Mucosa of descending colon (tissue), 3 donors: ENCODE data around the gene ETV2. TPM values are rescaled to one million over a fixed set of nuclear protein-coding genes. Genes with fewer than 3 reads are reported as not detected.

Source experiments
- ATAC-seq: fragments of 200-7000 bp; cut with Tn5 transposase; one replicate; pipeline ENCODE4 v1.9.1; 2020; ENCODE audit warnings: mild to moderate bottlenecking, moderate library complexity
- DNase-seq, 3 donors: peaks; one replicate each; pipeline ENCODE4 v3.0.0-alpha.2; 2020
- H3K36me3 ChIP-seq: fragments of 200-600 bp; one replicate; pipeline ENCODE4 v1.8.0; 2021; ENCODE audit warnings: low read depth, mild to moderate bottlenecking
- H3K4me1 ChIP-seq: fragments of 200-600 bp; one replicate; pipeline ENCODE4 v1.8.0; 2021; ENCODE audit warnings: low read depth, mild to moderate bottlenecking
- H3K4me3 ChIP-seq: fragments of 200-600 bp; one replicate; pipeline ENCODE4 v1.8.0; 2021; ENCODE audit warnings: mild to moderate bottlenecking
- H3K9me3 ChIP-seq: fragments of 200-600 bp; one replicate; pipeline ENCODE4 v1.8.0; 2021; ENCODE audit warnings: mild to moderate bottlenecking
- CTCF ChIP-seq: fragments of 200-600 bp; IDR thresholded peaks from one replicate; pipeline ENCODE4 v1.8.0; 2022; ENCODE audit warnings: antibody characterized with exemption, mild to moderate bottlenecking
- intact Hi-C, 2 donors: fragments of 100-400 bp; cut with DNase I in 1 of 2; cut with micrococcal nuclease in 1 of 2; formaldehyde crosslinking; loops; one replicate each; pipeline versions ENCODE4 v1.11.0 to v1.11.1; 2022; cut with DNase I, micrococcal nuclease
- total RNA-seq, 3 donors: library from RNA; stranded (reverse); fragmentation: NEBNext Ultra II Directional in 2 of 3; extraction: Animal tissue kit (Norgen Biotek cat#: 25700) in 2 of 3; gene quantifications; one replicate each; pipeline versions ENCODE4 v1.2.1 to v1.2.4, GENCODE V29; 2021 to 2023
- donor health status: DM: no; HTN: no; CAD: no; lungs with moderate emphysema.
- donor health status: DM: no; HTN: no; CAD: no.
- donor health status: DM: no; HTN: yes; CAD: no.

ETV2 gene
- total RNA-seq, 3 donors from 2014 or later, result 0.76 to 2.0 (median 1.1) TPM

DNA sequence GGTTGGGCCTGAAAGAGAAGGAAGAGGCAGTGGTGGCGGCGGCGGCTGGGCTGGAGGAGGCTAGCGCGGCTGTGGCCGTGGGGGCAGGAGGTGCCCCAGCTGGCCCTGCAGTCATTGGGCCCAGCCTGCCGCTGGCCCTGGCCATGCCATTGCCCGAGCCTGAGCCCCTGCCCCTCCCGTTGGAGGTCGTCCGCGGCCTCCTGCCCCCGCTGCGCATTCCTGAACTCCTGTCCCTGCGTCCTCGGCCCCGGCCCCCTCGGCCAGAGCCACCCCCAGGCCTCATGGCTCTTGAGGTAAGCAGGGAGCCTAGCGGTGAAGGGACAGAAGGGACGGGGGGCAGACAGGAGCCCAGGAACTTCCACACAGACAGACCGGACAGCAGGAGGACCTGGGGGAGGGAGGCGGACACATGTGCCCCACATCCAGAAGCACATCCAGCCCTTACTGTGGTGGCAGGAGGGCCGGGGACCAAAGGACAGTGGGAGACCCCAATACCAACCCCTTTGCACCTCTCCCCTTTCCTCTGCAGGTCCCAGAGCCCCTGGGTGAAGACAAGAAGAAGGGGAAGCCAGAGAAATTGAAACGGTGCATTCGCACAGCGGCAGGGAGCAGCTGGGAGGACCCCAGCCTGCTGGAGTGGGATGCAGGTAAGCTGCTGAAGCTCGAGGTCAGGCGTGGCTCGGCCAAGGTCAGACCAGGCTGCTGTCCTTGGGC lies 7.7 kb upstream of the ETV2 start:
- Histone ChIP-seq H3K4me3 (no peak overlapping the region), H3K9me3 (no peaks in the 10 kb centered on the region), H3K4me1 (peaks cover 9% of the 10 kb centered on the region), H3K36me3 (peaks cover 12% of the 10 kb centered on the region)
- intact Hi-C loops, result no loop called here
- DNase-seq (no peak), ATAC-seq (no peak)
- TF ChIP-seq CTCF, result no peak

GRCh38 chr19:35636651-35637050 lies 4.9 kb upstream of the ETV2 start:
- Histone ChIP-seq H3K4me3 (no peak overlapping the region), H3K4me1 (no peaks in the 10 kb centered on the region), H3K9me3 (no peaks in the 10 kb centered on the region), H3K36me3 (peaks cover 9% of the 10 kb centered on the region)
- intact Hi-C loops, result no loop called here
- ATAC-seq (no peak), DNase-seq (no peak)
- no peak for TF ChIP-seq CTCF

DNA sequence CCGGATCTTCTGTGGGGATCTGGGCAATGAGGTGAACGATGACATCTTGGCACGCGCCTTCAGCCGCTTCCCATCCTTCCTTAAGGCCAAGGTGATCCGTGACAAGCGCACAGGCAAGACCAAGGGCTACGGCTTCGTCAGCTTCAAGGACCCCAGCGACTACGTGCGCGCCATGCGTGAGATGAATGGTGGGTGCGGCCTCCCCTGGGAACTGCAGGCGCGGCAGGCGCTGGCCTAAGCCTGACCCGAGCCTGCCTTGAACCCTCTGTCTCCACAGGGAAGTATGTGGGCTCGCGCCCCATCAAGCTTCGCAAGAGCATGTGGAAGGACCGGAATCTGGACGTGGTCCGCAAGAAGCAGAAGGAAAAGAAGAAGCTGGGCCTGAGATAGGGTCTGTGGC lies 4.4 kb upstream of the ETV2 start:
- TF ChIP-seq CTCF, result no peak
- Histone ChIP-seq H3K4me3 (no peak overlapping the region), H3K36me3 (peaks cover 9% of the 10 kb centered on the region), H3K4me1 (no peaks in the 10 kb centered on the region), H3K9me3 (no peaks in the 10 kb centered on the region)
- intact Hi-C loops, result no loop called here
- ATAC-seq, result no peak
- DNase-seq, result no peak

- peaks cover 5% of the 10 kb centered on the region for H3K4me1 ChIP-seq
- H3K4me3 ChIP-seq, result no peak overlapping the region
- intact Hi-C loops, result no loop called here
- no peak for DNase-seq
- H3K9me3 ChIP-seq, result no peaks in the 10 kb centered on the region
- no peak for ATAC-seq
- no peak for TF ChIP-seq CTCF
- peaks cover 6% of the 10 kb centered on the region for H3K36me3 ChIP-seq
Observed at GRCh38 chr19:35639321-35639639, 2.3 kb upstream of the ETV2 start.

DNA sequence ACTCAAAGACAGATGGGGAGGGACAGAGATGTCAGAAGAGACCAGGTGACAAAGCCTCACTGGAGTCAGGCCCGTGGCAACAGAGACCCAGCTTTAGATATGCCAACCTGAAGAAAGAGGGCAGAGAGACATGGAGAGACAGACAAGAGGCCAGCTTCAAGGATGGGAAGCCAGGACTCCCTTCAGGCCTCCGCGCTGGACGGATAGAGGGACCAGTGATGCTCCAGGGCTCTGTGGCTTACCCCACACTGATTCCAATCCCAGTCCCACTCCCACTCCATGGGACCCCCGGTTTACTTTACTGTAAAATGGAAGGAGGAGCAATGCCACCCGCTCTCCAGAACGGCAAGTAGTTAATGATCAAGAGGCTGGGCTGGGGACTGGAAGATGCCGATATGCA lies 1.7 kb upstream of the ETV2 start:
- Histone ChIP-seq H3K36me3 (peaks cover 4% of the 10 kb centered on the region), H3K9me3 (no peaks in the 10 kb centered on the region), H3K4me3 (no peak overlapping the region), H3K4me1 (peaks cover 9% of the 10 kb centered on the region)
- ATAC-seq, result no peak
- no peak for TF ChIP-seq CTCF
- no peak for DNase-seq
- intact Hi-C loops, result no loop called here

DNA sequence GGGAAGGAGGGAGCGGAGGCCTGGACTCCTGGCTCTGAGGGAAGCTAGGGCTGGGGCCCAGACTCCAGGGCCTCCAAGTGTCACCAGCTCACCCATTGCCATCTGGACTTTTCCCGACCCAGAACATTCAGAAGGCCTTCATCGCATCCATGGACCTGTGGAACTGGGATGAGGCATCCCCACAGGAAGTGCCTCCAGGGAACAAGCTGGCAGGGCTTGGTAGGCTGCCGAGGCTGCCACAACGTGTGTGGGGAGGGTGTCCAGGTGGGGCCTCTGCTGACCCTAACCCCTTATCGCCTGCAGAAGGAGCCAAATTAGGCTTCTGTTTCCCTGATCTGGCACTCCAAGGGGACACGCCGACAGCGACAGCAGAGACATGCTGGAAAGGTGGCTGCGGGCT lies 767 bp downstream of the ETV2 start:
- TF ChIP-seq CTCF, result no peak
- intact Hi-C loops, result no loop called here
- no peak for ATAC-seq
- no peak for DNase-seq
- no peak overlapping the region for H3K4me3 ChIP-seq
- peaks cover 13% of the 10 kb centered on the region for H3K4me1 ChIP-seq
- no peaks in the 10 kb centered on the region for H3K9me3 ChIP-seq
- peaks cover 2% of the 10 kb centered on the region for H3K36me3 ChIP-seq
